Fibroblast of lung (primary cell): ENCODE results near the gene TBC1D22A. TPM values are rescaled to one million over a fixed set of nuclear protein-coding genes. Genes with fewer than 3 reads are reported as not detected.

ENCODE experiments used
- DNase-seq, 2 donors: peaks; one replicate each; pipeline versions ENCODE4 v3.0.0 to v3.0.0-alpha.2; 2010; ENCODE audit warnings: low read depth in 2 of 2
- H2AFZ ChIP-seq: 2 replicates; pipeline ENCODE4 v1.5.1; 2012; ENCODE audit warnings: low read length, control low read depth, inconsistent platforms
- H3K27ac ChIP-seq: 2 replicates; pipeline ENCODE4 v1.5.1; 2011; ENCODE audit warnings: low read length, control low read depth; ENCODE audit not compliant: insufficient read depth
- H3K27me3 ChIP-seq: 2 replicates; pipeline ENCODE4 v1.5.1; 2011; ENCODE audit warnings: mild to moderate bottlenecking, low read length; ENCODE audit not compliant: control insufficient read depth, insufficient read depth
- H3K36me3 ChIP-seq: 2 replicates; pipeline ENCODE4 v1.5.1; 2011; ENCODE audit warnings: low read length; ENCODE audit not compliant: control insufficient read depth, insufficient read depth
- H3K4me1 ChIP-seq: 2 replicates; pipeline ENCODE4 v1.5.1; 2011; ENCODE audit warnings: low read length; ENCODE audit not compliant: control insufficient read depth, insufficient read depth; ENCODE audit errors: extremely low read depth
- H3K4me2 ChIP-seq: 2 replicates; pipeline ENCODE4 v1.5.1; 2011; ENCODE audit warnings: low read length, control low read depth; ENCODE audit not compliant: insufficient read depth; ENCODE audit errors: extremely low read depth
- H3K4me3 ChIP-seq, 4 experiments: fragments of 200-600 bp in 1 of 4; sonication (generic) in 1 of 4; replicated peaks in 1 of 4; 2 replicates each; pipeline ENCODE4 v1.5.1; 2011 to 2016; ENCODE audit warnings: low read length in 4 of 4, low read depth in 3 of 4, mild to moderate bottlenecking in 3 of 4, control low read depth in 2 of 4, inconsistent platforms in 1 of 4, mixed read lengths in 1 of 4; ENCODE audit not compliant: insufficient read depth in 1 of 4; ENCODE audit errors: control extremely low read depth in 1 of 4
- H3K79me2 ChIP-seq: 2 replicates; pipeline ENCODE4 v1.5.1; 2012; ENCODE audit warnings: mild to moderate bottlenecking, low read length, inconsistent platforms; ENCODE audit not compliant: control insufficient read depth, insufficient read depth
- H3K9ac ChIP-seq: 2 replicates; pipeline ENCODE4 v1.5.1; 2011; ENCODE audit warnings: mild to moderate bottlenecking, low read length, control low read depth; ENCODE audit not compliant: insufficient read depth
- H3K9me3 ChIP-seq: 2 replicates; pipeline ENCODE4 v1.5.1; 2012; ENCODE audit warnings: low read depth, low read length; ENCODE audit not compliant: control insufficient read depth, insufficient read depth
- H4K20me1 ChIP-seq: 2 replicates; pipeline ENCODE4 v1.5.1; 2011; ENCODE audit warnings: low read length; ENCODE audit not compliant: control insufficient read depth, insufficient read depth; ENCODE audit errors: extremely low read depth
- EZH2 ChIP-seq: IDR thresholded peaks from 2 replicates; pipeline ENCODE4 v1.5.1; 2012; ENCODE audit warnings: low read length, control low read depth, mild to moderate bottlenecking; ENCODE audit errors: missing control alignments
- polyA plus RNA-seq, 2 donors: library from polyadenylated mRNA; depleted of rRNA in 1 of 2; stranded (reverse) in 1 of 2; unstranded in 1 of 2; fragments of >200 nt; gene quantifications; 2 replicates each; pipeline ENCODE4 v1.2.1, GENCODE V29; 2011 to 2012; ENCODE audit warnings: missing spikeins in 1 of 2
- total RNA-seq: library from RNA; depleted of rRNA; stranded (reverse); fragments of >200 nt; gene quantifications from 2 replicates; pipeline ENCODE4 v1.2.1, GENCODE V29; 2014
- TF ChIP-seq, protein P1 (sequence below), 2 donors: IDR thresholded peaks in 1 of 2; conservative IDR thresholded peaks in 1 of 2; 1 replicate in 1 of 2; 2 replicates in 1 of 2; pipeline ENCODE4 v1.5.1; 2011 to 2012; ENCODE audit warnings: low read length in 2 of 2, control low read depth in 1 of 2, inconsistent platforms in 1 of 2, low read depth in 1 of 2, mild to moderate bottlenecking in 1 of 2

Gene TBC1D22A
- total and polyA plus RNA-seq, 2 donors (not counting 1 experiment from before 2014, with no cell fraction given), result 11.6 to 17.6 TPM

- H3K4me1 ChIP-seq, result peaks cover 3% of the 10 kb centered on the region
- no peak overlapping the region for H2AFZ ChIP-seq
- TF ChIP-seq EZH2, result no peak
- TF ChIP-seq, protein P1, sequence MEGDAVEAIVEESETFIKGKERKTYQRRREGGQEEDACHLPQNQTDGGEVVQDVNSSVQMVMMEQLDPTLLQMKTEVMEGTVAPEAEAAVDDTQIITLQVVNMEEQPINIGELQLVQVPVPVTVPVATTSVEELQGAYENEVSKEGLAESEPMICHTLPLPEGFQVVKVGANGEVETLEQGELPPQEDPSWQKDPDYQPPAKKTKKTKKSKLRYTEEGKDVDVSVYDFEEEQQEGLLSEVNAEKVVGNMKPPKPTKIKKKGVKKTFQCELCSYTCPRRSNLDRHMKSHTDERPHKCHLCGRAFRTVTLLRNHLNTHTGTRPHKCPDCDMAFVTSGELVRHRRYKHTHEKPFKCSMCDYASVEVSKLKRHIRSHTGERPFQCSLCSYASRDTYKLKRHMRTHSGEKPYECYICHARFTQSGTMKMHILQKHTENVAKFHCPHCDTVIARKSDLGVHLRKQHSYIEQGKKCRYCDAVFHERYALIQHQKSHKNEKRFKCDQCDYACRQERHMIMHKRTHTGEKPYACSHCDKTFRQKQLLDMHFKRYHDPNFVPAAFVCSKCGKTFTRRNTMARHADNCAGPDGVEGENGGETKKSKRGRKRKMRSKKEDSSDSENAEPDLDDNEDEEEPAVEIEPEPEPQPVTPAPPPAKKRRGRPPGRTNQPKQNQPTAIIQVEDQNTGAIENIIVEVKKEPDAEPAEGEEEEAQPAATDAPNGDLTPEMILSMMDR (conservative IDR thresholded peaks at IDR 0.05 in 1 of 2, IDR thresholded peaks at IDR 0.05 in 1 of 2; ENCODE audit: low read depth in 1 of 2, low read length in 2 of 2), result no peak
- no peaks in the 10 kb centered on the region for H3K79me2 ChIP-seq
- H3K9ac ChIP-seq, result no peak overlapping the region
- H4K20me1 ChIP-seq, result no peaks in the 10 kb centered on the region
- no peak overlapping the region for H3K27ac ChIP-seq
- no peak for DNase-seq
- H3K4me2 ChIP-seq, result no peak overlapping the region
- no peaks in the 10 kb centered on the region for H3K27me3 ChIP-seq
- H3K9me3 ChIP-seq, result no peaks in the 10 kb centered on the region
- no peaks in the 10 kb centered on the region for H3K36me3 ChIP-seq
- no peak overlapping the region for H3K4me3 ChIP-seq
Measured at GRCh38 chr22:47023871-47024270, 261.4 kb downstream of the TBC1D22A start.

GRCh38 chr22:47027766-47028165, 265.3 kb downstream of the TBC1D22A start:
- Histone ChIP-seq H3K27me3 (no peaks in the 10 kb centered on the region), H2AFZ (no peak overlapping the region), H4K20me1 (no peaks in the 10 kb centered on the region), H3K27ac (no peak overlapping the region), H3K4me1 (no peaks in the 10 kb centered on the region), H3K9ac (no peak overlapping the region), H3K9me3 (no peaks in the 10 kb centered on the region), H3K79me2 (no peaks in the 10 kb centered on the region), H3K4me2 (no peak overlapping the region), H3K4me3 (no peak overlapping the region), H3K36me3 (no peaks in the 10 kb centered on the region)
- DNase-seq, result no peak
- TF ChIP-seq EZH2, result no peak
- TF ChIP-seq, protein P1 (conservative IDR thresholded peaks at IDR 0.05 in 1 of 2, IDR thresholded peaks at IDR 0.05 in 1 of 2; ENCODE audit: low read depth in 1 of 2, low read length in 2 of 2), result no peak

DNA sequence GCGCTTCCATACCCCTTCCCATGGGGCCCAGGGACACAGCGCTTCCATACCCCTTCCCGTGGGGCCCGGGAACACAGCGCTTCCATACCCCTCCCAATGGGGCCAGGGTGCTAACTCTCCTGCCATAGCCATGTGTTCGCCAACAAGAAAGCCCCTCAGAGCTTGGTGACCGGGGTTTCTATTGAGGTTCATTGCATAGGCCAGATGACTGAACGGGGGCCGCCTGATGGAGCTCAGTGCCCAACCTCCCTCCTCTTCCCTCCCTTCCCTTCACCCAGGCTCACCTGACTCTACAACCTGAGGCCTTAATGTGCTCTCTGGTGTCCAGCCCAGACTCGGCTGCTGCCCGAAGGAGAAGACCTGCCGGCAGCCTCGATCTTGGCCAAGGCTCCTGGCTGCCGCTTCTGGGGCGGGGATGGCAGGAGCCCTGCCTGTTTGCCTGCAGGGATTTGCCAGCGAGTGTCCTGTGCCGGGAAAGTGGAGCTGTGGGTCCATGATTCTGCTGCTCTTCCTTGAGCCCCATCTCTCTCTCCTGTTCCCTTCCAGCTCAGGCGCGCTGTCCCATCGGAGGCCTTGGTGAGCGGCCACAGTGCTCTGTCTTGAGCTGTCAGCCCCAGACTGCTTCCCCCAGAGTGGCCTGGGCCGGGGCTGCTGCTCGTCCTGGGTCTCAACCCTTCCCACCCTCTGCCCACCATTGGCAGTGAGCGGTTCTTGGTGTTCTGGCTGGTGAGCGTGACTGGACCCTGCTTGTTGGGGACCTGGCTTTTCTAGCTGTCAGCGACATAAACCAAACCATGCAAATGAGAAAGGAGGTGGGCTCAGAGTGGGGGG, 267.0 kb downstream of the TBC1D22A start:
- no peak for DNase-seq
- Histone ChIP-seq H4K20me1 (no peaks in the 10 kb centered on the region), H2AFZ (no peak overlapping the region), H3K4me1 (no peaks in the 10 kb centered on the region), H3K9ac (no peak overlapping the region), H3K4me2 (no peak overlapping the region), H3K27me3 (no peaks in the 10 kb centered on the region), H3K9me3 (no peaks in the 10 kb centered on the region), H3K27ac (no peak overlapping the region), H3K4me3 (no peak overlapping the region), H3K36me3 (no peaks in the 10 kb centered on the region), H3K79me2 (no peaks in the 10 kb centered on the region)
- TF ChIP-seq EZH2, result no peak
- TF ChIP-seq, protein P1 (conservative IDR thresholded peaks at IDR 0.05 in 1 of 2, IDR thresholded peaks at IDR 0.05 in 1 of 2; ENCODE audit: low read depth in 1 of 2, low read length in 2 of 2), result no peak
